Activated T-helper 17 cell treated with anti-CD3 and anti-CD28 coated beads, Interleukin-2, amount 50 U/mL, for 72 hours (primary cell): Measurements from ENCODE around the gene OR2T29. TPM values are rescaled to one million over a fixed set of nuclear protein-coding genes. Genes with fewer than 3 reads are reported as not detected.
"Not testable (repeated sequence)": the region's sequence is repeated elsewhere in the genome, so short reads cannot be mapped to it uniquely, and the experiment has no call there.

Experiments used
- ATAC-seq: fragments of 150-1000 bp; cut with Tn5 transposase; replicated peaks from 2 replicates; pipeline ENCODE4 v1.10.0; 2021; ENCODE audit warnings: mild to moderate bottlenecking, moderate library complexity
- H3K27ac Mint-ChIP-seq: one replicate; pipeline ENCODE4 v1.8.0; 2022; ENCODE audit warnings: mixed read lengths
- H3K27me3 Mint-ChIP-seq: one replicate; pipeline ENCODE4 v1.8.0; 2022; ENCODE audit warnings: mixed read lengths
- H3K36me3 Mint-ChIP-seq: one replicate; pipeline ENCODE4 v1.8.0; 2022; ENCODE audit warnings: low read depth, mild to moderate bottlenecking, mixed read lengths
- H3K4me1 Mint-ChIP-seq: one replicate; pipeline ENCODE4 v1.8.0; 2022; ENCODE audit warnings: mixed read lengths
- H3K4me3 Mint-ChIP-seq: one replicate; pipeline ENCODE4 v1.8.0; 2022; ENCODE audit warnings: mild to moderate bottlenecking, mixed read lengths
- H3K9me3 Mint-ChIP-seq: one replicate; pipeline ENCODE4 v1.8.0; 2022; ENCODE audit warnings: mixed read lengths
- total RNA-seq, 2 donors: library from RNA; stranded (reverse); gene quantifications; one replicate each; pipeline ENCODE4 v1.2.3, GENCODE V29; 2022

Gene OR2T29
- total RNA-seq, 2 donors from 2014 or later: not detected

DNA sequence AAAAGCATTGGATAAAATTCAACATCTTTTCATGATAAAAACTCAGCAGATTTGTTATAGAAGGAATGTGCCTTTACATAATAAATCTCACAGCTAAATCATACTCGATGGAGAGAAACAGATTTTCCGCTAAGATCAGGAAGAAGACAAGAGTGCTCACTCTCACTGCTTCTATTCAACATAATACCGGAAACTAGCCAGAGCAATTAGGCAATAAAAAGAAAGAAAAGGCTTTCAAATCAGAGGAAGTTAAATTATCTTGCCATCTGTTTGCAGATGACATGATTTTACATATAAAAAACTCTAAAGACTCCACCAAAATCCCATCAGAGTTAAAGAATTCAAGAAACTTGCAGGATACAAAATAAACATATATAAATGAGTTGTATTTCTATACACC, 8.2 kb upstream of the OR2T29 start:
- ATAC-seq, H3K4me1 Mint-ChIP-seq, H3K27me3 Mint-ChIP-seq, H3K9me3 Mint-ChIP-seq, H3K27ac Mint-ChIP-seq, H3K4me3 Mint-ChIP-seq, H3K36me3 Mint-ChIP-seq: not testable (repeated sequence)

DNA sequence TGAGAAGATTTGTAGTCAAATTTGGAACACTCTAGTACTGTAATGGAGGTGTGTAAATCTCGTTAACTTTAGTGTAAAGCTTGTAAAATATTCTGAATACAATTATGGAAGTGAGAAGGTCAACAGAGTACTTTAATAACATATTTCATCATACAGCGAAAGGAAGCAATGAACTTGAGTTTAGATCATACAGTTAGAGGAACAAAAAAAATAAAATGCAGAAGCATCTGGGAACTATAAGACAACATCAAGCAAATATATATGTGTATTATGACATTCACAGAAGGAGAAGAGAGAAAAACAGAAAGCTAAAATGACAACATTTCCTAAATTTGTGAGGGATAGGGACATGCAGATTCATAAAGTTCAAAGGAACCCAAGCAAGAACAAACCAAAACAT, 6.5 kb upstream of the OR2T29 start:
- not testable (repeated sequence) for H3K27ac Mint-ChIP-seq, ATAC-seq, H3K9me3 Mint-ChIP-seq, H3K27me3 Mint-ChIP-seq, H3K4me1 Mint-ChIP-seq, H3K4me3 Mint-ChIP-seq, H3K36me3 Mint-ChIP-seq

DNA sequence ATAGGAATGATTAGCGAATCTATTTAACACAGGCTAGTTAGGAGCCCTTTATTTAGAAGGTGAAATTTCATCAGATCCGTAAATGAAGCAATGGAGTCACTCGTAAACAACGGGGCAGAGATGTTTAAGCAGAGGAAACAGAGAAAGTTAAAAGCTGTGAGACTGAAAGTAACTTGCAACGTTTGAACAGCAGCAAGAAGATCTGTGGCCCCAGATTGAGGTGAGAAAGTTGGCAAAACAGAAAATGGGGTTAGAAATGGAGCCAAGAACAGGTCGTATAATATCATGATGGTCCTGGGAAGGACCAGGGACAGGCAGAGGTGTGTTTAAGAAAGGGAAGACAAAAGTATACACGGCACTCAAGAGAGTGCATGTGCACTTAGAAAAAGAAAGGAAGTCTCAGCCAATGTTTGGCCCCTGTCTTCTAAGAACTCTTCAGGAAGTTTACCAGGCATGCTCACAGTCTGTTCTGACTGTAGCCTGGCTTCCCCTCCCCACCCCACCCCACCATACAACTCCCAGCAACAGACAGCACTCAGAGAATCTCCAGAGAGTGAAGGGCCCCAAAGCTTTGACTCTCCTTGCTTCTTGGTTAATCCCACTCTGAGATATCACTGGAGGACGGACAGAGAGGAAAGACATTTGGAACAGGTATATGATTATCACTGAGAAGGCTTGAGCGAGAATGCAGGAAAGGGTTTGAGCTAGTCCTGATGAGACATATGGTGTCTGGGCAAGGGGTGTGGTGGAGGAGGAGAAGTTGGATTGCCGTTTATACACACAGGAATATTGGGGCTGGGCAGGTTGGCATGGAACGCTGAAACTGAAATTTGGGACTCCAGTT, 3.2 kb upstream of the OR2T29 start:
- H3K4me1 Mint-ChIP-seq, H3K9me3 Mint-ChIP-seq, H3K27me3 Mint-ChIP-seq, H3K36me3 Mint-ChIP-seq: not testable (repeated sequence)
- H3K4me3 Mint-ChIP-seq: peak overlapping the region; percentile 80
- peak overlapping the region; percentile 66 for H3K27ac Mint-ChIP-seq
- ATAC-seq: peak; percentile 93

DNA sequence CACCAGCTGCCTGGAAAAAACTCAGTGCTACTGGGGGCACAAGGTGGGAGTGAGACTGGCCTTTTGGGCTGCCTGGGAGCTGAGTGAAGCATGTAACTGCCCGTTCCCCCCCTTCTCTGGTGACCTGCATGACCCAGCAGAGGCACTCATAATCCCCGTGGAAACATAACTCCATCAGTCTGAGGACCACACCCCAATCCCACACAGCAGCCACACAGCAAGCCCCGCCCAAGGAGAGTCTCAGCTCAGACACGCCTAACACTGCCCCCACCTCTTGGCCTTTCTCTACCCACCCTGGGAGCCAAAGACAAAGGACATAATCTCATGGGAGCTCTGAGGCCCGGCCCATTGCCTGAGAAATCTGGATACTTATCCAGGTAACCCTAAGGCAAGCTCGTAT, 11.5 kb downstream of the OR2T29 start:
- H3K36me3 Mint-ChIP-seq, H3K9me3 Mint-ChIP-seq, H3K27me3 Mint-ChIP-seq, H3K4me3 Mint-ChIP-seq, H3K4me1 Mint-ChIP-seq, ATAC-seq, H3K27ac Mint-ChIP-seq: not testable (repeated sequence)

DNA sequence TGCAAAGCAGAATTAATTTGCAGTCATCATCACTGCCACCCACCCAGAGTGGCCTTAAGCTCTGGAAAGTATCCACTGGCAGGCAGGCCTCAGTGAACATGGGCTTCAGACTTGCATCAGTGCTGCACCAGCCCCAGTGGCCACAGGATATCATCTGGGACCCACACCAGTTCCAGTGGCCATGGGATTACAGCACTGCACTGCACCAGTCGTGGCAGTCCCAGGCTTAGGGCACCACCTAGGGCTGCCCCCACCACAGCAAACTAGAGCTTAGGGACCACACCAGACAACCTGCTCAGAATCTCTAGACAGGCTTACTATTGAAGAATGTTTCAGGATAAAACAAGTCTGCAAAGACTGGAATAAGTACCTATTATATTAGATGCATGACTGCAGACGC, 15.2 kb downstream of the OR2T29 start:
- not testable (repeated sequence) for H3K36me3 Mint-ChIP-seq, H3K27me3 Mint-ChIP-seq, H3K9me3 Mint-ChIP-seq, H3K4me1 Mint-ChIP-seq, H3K4me3 Mint-ChIP-seq, H3K27ac Mint-ChIP-seq, ATAC-seq

DNA sequence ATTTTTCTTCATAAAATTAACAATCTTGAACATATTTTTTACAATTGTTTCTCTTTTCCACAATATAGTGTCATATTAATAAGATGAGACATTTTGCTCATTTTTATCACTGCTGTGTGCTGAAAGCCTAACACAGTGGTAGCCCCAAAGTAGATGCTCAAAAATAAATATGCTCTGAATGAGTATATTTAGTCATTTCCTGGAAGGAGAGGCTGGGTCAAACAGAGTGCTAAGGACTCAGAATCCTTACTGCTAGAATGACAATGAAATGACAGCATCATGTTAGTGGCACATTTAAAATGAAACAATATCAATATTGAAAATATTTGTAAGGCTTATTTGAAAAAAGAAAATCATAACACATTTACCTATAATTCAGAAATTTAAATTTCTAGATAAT, 25.1 kb downstream of the OR2T29 start:
- H3K36me3 Mint-ChIP-seq, H3K4me1 Mint-ChIP-seq: not testable (repeated sequence)
- ATAC-seq: peak; percentile 60

DNA sequence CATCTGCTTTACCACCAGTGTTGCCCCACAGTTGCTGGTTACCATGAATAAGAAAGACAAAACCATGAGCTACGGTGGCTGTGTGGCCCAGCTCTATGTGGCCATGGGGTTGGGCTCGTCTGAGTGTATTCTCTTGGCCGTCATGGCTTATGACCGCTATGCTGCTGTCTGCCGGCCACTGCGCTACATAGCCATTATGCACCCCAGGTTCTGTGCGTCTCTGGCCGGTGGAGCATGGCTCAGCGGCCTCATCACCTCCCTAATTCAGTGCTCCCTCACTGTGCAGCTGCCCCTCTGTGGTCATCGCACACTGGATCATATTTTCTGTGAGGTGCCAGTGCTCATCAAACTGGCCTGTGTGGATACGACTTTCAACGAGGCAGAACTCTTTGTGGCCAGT, 40.7 kb downstream of the OR2T29 start:
- Mint-ChIP-seq H3K27ac (no peak overlapping the region), H3K27me3 (peaks cover 12% of the 10 kb centered on the region), H3K9me3 (peaks cover 3% of the 10 kb centered on the region), H3K36me3 (no peaks in the 10 kb centered on the region), H3K4me1 (no peaks in the 10 kb centered on the region), H3K4me3 (no peak overlapping the region)
- no peak for ATAC-seq

More for the DNA sequence above, 25.1 kb downstream of the OR2T29 start:
- not testable (repeated sequence) for H3K4me3 Mint-ChIP-seq, H3K27ac Mint-ChIP-seq, H3K27me3 Mint-ChIP-seq, H3K9me3 Mint-ChIP-seq

DNA sequence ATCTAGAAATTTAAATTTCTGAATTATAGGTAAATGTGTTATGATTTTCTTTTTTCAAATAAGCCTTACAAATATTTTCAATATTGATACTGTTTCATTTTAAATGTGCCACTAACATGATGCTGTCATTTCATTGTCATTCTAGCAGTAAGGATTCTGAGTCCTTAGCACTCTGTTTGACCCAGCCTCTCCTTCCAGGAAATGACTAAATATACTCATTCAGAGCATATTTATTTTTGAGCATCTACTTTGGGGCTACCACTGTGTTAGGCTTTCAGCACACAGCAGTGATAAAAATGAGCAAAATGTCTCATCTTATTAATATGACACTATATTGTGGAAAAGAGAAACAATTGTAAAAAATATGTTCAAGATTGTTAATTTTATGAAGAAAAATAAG, 52.4 kb downstream of the OR2T29 start:
- not testable (repeated sequence) for H3K27ac Mint-ChIP-seq, H3K4me1 Mint-ChIP-seq, H3K9me3 Mint-ChIP-seq, H3K36me3 Mint-ChIP-seq, H3K27me3 Mint-ChIP-seq, H3K4me3 Mint-ChIP-seq
- ATAC-seq: peak; percentile 60

DNA sequence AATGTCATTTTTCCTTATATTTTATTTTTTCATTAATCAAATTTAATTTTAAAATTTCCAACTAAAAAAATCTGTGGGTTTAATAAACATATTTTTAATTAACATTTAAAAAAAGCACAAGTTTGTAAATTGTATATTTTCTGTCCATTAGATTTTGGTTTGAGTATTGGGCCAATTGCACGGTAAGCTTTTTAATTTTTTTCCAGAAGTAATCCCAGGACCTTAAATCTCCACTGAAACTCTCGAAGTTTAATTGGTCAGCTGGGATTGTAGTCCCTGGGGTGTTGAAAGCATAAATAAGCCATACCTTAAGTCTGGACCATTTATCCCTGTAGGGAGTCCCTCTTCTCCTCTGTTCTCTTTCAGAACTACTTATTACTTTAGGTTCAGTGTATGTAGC, 54.8 kb downstream of the OR2T29 start, which contains the start of gene OR2G6:
Gene OR2G6 (plus strand): TSS at position 301 of the 400 bp plus-strand sequence. CDS start 13,574 bp downstream, outside the sequence.
- not testable (repeated sequence) for H3K27me3 Mint-ChIP-seq, H3K4me3 Mint-ChIP-seq, ATAC-seq, H3K27ac Mint-ChIP-seq, H3K4me1 Mint-ChIP-seq, H3K9me3 Mint-ChIP-seq, H3K36me3 Mint-ChIP-seq

Other genes starting within 250 kb of the OR2T29 start
- not detected for gene OR2M7, start 238.2 kb downstream of the OR2T29 start, total RNA-seq
- gene OR14C36, start 214.0 kb downstream of the OR2T29 start, total RNA-seq: not detected
- not detected for gene OR2T4, start 201.1 kb downstream of the OR2T29 start, total RNA-seq
- gene OR2T6, start 187.0 kb downstream of the OR2T29 start, total RNA-seq: not detected
- gene OR2T1, start 159.7 kb downstream of the OR2T29 start, total RNA-seq: not detected
- not detected for gene OR2T2, start 117.1 kb downstream of the OR2T29 start, total RNA-seq
- gene OR2T3, start 89.4 kb downstream of the OR2T29 start, total RNA-seq: not detected
- gene OR2T5, start 74.2 kb downstream of the OR2T29 start, total RNA-seq: not detected
- not detected for gene OR2G6, start 54.7 kb downstream of the OR2T29 start, total RNA-seq
- not detected for gene OR2T34, start 12.0 kb upstream of the OR2T29 start, total RNA-seq
- gene OR2T10, start 34.9 kb upstream of the OR2T29 start, total RNA-seq: not detected
- gene OR2T11, start 72.3 kb upstream of the OR2T29 start, total RNA-seq: not detected
- not detected for gene OR2T35, start 82.5 kb upstream of the OR2T29 start, total RNA-seq
- gene OR2T27, start 92.8 kb upstream of the OR2T29 start, total RNA-seq: not detected
- not detected for gene OR14I1, start 140.0 kb upstream of the OR2T29 start, total RNA-seq
- gene LYPD8, start 193.0 kb upstream of the OR2T29 start, total RNA-seq: not detected